ENCODE data around the gene CEP131.

The CEP131 gene

GRCh38 chr17:81254955-81255717 lies 32.4 kb upstream of the CEP131 start:
- H3K4me3 Mint-ChIP-seq, result peak overlapping the region in 1 of 3 experiments; percentile 25
- H3K27me3 Mint-ChIP-seq (ENCODE audit: low read depth), result peaks cover 13% of the 10 kb centered on the region
- H3K4me1 Mint-ChIP-seq, result peaks cover 42% of the 10 kb centered on the region
- TF ChIP-seq CTCF (IDR thresholded peaks at IDR 0.05; ENCODE audit: unreplicated experiment in 3 of 3), result peak; percentile 50 to 61 (median 50)
- peaks cover 7% of the 10 kb centered on the region for H3K36me3 Mint-ChIP-seq (ENCODE audit: low read depth)
- H3K27ac Mint-ChIP-seq, result peak overlapping the region in 2 of 3 experiments; percentile 33 to 48
- H3K9me3 Mint-ChIP-seq, result no peaks in the 10 kb centered on the region

- peaks cover 7% of the 10 kb centered on the region for H3K36me3 Mint-ChIP-seq (ENCODE audit: low read depth)
- H3K27me3 Mint-ChIP-seq (ENCODE audit: low read depth), result peaks cover 13% of the 10 kb centered on the region
- peak overlapping the region; percentile 2 to 26 (median 24) for H3K4me3 Mint-ChIP-seq
- peak overlapping the region; percentile 58 to 74 (median 59) for H3K27ac Mint-ChIP-seq
- no peaks in the 10 kb centered on the region for H3K9me3 Mint-ChIP-seq
- H3K4me1 Mint-ChIP-seq, result peaks cover 46% of the 10 kb centered on the region
- TF ChIP-seq CTCF (IDR thresholded peaks at IDR 0.05; ENCODE audit: unreplicated experiment in 3 of 3), result peak; percentile 75 to 80 (median 75)
Observed at GRCh38 chr17:81253358-81254131, 30.8 kb upstream of the CEP131 start.

GRCh38 chr17:81252987-81253329 lies 30.2 kb upstream of the CEP131 start:
- peaks cover 46% of the 10 kb centered on the region for H3K4me1 Mint-ChIP-seq
- peaks cover 12% of the 10 kb centered on the region for H3K36me3 Mint-ChIP-seq (ENCODE audit: low read depth)
- H3K9me3 Mint-ChIP-seq, result no peaks in the 10 kb centered on the region
- peak overlapping the region; percentile 2 to 26 (median 24) for H3K4me3 Mint-ChIP-seq
- H3K27ac Mint-ChIP-seq, result peak overlapping the region; percentile 58 to 74 (median 59)
- peaks cover 13% of the 10 kb centered on the region for H3K27me3 Mint-ChIP-seq (ENCODE audit: low read depth)
- TF ChIP-seq CTCF (IDR thresholded peaks at IDR 0.05; ENCODE audit: unreplicated experiment in 3 of 3), result no peak

- no peak for TF ChIP-seq CTCF (IDR thresholded peaks at IDR 0.05; ENCODE audit: unreplicated experiment in 3 of 3)
- Mint-ChIP-seq H3K9me3 (no peaks in the 10 kb centered on the region), H3K4me1 (peaks cover 46% of the 10 kb centered on the region), H3K27ac (peak overlapping the region; percentile 68 to 82 (median 76)), H3K4me3 (peak overlapping the region in 1 of 3 experiments; percentile 32), H3K27me3 (ENCODE audit: low read depth) (peaks cover 13% of the 10 kb centered on the region), H3K36me3 (ENCODE audit: low read depth) (peaks cover 12% of the 10 kb centered on the region)
Observed at GRCh38 chr17:81252326-81252986, 29.7 kb upstream of the CEP131 start.

- Mint-ChIP-seq H3K4me3 (no peak overlapping the region), H3K36me3 (ENCODE audit: low read depth) (peaks cover 12% of the 10 kb centered on the region), H3K27ac (peak overlapping the region in 1 of 3 experiments; percentile 82), H3K27me3 (ENCODE audit: low read depth) (peaks cover 9% of the 10 kb centered on the region), H3K9me3 (no peaks in the 10 kb centered on the region), H3K4me1 (peaks cover 46% of the 10 kb centered on the region)
- no peak for TF ChIP-seq CTCF (IDR thresholded peaks at IDR 0.05; ENCODE audit: unreplicated experiment in 3 of 3)
Observed at GRCh38 chr17:81251709-81252301, 29.0 kb upstream of the CEP131 start.

Data from nephron (organoid).